ENCODE data around the gene DLD.
"Not testable (repeated sequence)": the region's sequence is repeated elsewhere in the genome, so short reads cannot be mapped to it uniquely, and the experiment has no call there.

GRCh38 chr7:107921826-107922225 lies 30.8 kb downstream of the DLD start:
- not testable (repeated sequence) for TF ChIP-seq CTCF (optimal IDR thresholded peaks at IDR 0.05 in 1 of 3, IDR thresholded peaks at IDR 0.05 in 1 of 3, conservative IDR thresholded peaks at IDR 0.05 in 1 of 3; ENCODE audit: extremely low read depth in 1 of 3, insufficient read depth in 2 of 3, low read length in 3 of 3); EZH2 (IDR thresholded peaks at IDR 0.05; ENCODE audit: low read length)
